Measurements from ENCODE around the gene CCDC187. TPM values are rescaled to one million over a fixed set of nuclear protein-coding genes. Genes with fewer than 3 reads are reported as not detected.
"Not testable (repeated sequence)": the region's sequence is repeated elsewhere in the genome, so short reads cannot be mapped to it uniquely, and the experiment has no call there.

Gene CCDC187
- not detected in 2 replicates for total RNA-seq

GRCh38 chr9:136303825-136304416, at the start of gene CCDC187:
Gene CCDC187, minus strand, starts transcription at chr9:136304094. Its CDS starts 264 bp downstream, at chr9:136303830.
- intact Hi-C loops (cut with micrococcal nuclease), result no loop called here

GRCh38 chr9:136353088-136353487, 49.2 kb upstream of the CCDC187 start:
- intact Hi-C loops (cut with micrococcal nuclease), result no loop called here

- intact Hi-C loops (cut with micrococcal nuclease), result no loop called here
Observed at GRCh38 chr9:136352682-136353081, 48.8 kb upstream of the CCDC187 start.

- intact Hi-C loops (cut with micrococcal nuclease), result not testable (repeated sequence)
Observed at GRCh38 chr9:136351868-136352267, 48.0 kb upstream of the CCDC187 start.

- intact Hi-C loops (cut with micrococcal nuclease), result no loop called here
Observed at GRCh38 chr9:136351252-136351800, 47.4 kb upstream of the CCDC187 start.

GRCh38 chr9:136349546-136349945, 45.7 kb upstream of the CCDC187 start:
- intact Hi-C loops (cut with micrococcal nuclease), result no loop called here

- intact Hi-C loops (cut with micrococcal nuclease), result no loop called here
Observed at GRCh38 chr9:136348691-136349090, 44.8 kb upstream of the CCDC187 start.

- intact Hi-C loops (cut with micrococcal nuclease), result no loop called here
Observed at GRCh38 chr9:136347472-136348256, 43.8 kb upstream of the CCDC187 start.

- intact Hi-C loops (cut with micrococcal nuclease), result no loop called here
Observed at GRCh38 chr9:136346927-136347465, 43.1 kb upstream of the CCDC187 start.

GRCh38 chr9:136346157-136346481, 42.2 kb upstream of the CCDC187 start:
- intact Hi-C loops (cut with micrococcal nuclease), result no loop called here

GRCh38 chr9:136345281-136346156, 41.6 kb upstream of the CCDC187 start:
- intact Hi-C loops (cut with micrococcal nuclease), result no loop called here

GRCh38 chr9:136344544-136345280, 40.8 kb upstream of the CCDC187 start:
- intact Hi-C loops (cut with micrococcal nuclease), result no loop called here

GRCh38 chr9:136343884-136344269, 40.0 kb upstream of the CCDC187 start:
- intact Hi-C loops (cut with micrococcal nuclease), result no loop called here

- intact Hi-C loops (cut with micrococcal nuclease), result no loop called here
Observed at GRCh38 chr9:136343121-136343883, 39.4 kb upstream of the CCDC187 start.

GRCh38 chr9:136342181-136343120, 38.6 kb upstream of the CCDC187 start:
- intact Hi-C loops (cut with micrococcal nuclease), result loop anchor here (1.0 kb wide), 2 partner anchors 21 to 58 kb away; partner anchors contain the start of genes DNLZ and SNAPC4

- intact Hi-C loops (cut with micrococcal nuclease), result loop anchor here (1.0 kb wide), 2 partner anchors 22 to 59 kb away; partner anchors contain the start of genes DNLZ and SNAPC4
Observed at GRCh38 chr9:136341769-136342168, 37.9 kb upstream of the CCDC187 start.

- intact Hi-C loops (cut with micrococcal nuclease), result no loop called here
Observed at GRCh38 chr9:136341042-136341655, 37.3 kb upstream of the CCDC187 start.

GRCh38 chr9:136340356-136341041, 36.6 kb upstream of the CCDC187 start:
- intact Hi-C loops (cut with micrococcal nuclease), result no loop called here

Measured in T-helper 1 cell treated with Interleukin-12 subunit alpha and Interleukin-12 subunit beta and Interleukin-4 antibody, amounts not matched to agents 30 ng/mL and 1 ng/mL, for 36 hours (primary cell).